Activated naive CD4-positive, alpha-beta T cell treated with anti-CD3 and anti-CD28 coated beads, Interleukin-2, amount 50 U/mL, for 72 hours (primary cell): ENCODE results near the gene RCOR3. TPM values are rescaled to one million over a fixed set of nuclear protein-coding genes. Genes with fewer than 3 reads are reported as not detected.

Experiments
- total RNA-seq, 2 donors: library from RNA; stranded (reverse); gene quantifications; one replicate each; pipeline ENCODE4 v1.2.3, GENCODE V29; 2022

The RCOR3 gene
- total RNA-seq, 2 donors from 2014 or later: 42.9 to 62.1 TPM

Other genes starting within 250 kb of the RCOR3 start
- not detected for gene KCNH1, start 125.2 kb upstream of the RCOR3 start, total RNA-seq
- 10 to 100 TPM; 33.3 to 54.9 TPM for gene TRAF5, start 67.5 kb downstream of the RCOR3 start, total RNA-seq
- gene RD3, start 232.8 kb downstream of the RCOR3 start, total RNA-seq: not detected